GM18867 (cell line): ENCODE data around the gene ASIC1.

ENCODE experiments used
- ATAC-seq: cut with Tn5 transposase; IDR thresholded peaks from one replicate; pipeline ENCODE4 v1.9.1; 2021; ENCODE audit warnings: mild to moderate bottlenecking, moderate library complexity; ENCODE audit not compliant: unreplicated experiment

ASIC1 gene

GRCh38 chr12:50105913-50106450 is 48.6 kb downstream of the ASIC1 start:
- ATAC-seq = no peak

DNA sequence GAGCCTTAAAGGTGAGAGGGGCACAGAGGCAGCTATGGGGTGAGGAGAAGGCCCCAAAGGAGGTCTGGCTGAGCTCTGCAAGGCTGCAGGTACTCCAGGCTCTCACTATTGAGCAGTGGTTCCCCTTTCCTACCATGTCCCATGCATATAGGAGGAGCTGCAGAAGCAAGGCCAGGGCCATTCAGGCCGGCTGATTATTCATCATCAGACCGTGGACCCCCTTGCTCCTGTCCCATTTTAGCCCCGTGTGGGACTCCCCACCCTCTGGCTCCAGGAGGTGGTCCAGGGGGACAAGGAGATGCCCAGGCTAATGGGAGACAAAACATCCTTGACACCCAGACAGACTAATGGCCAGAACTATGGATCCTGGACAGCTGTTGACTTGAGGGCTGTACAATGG is 49.5 kb downstream of the ASIC1 start:
- ATAC-seq = no peak

- ATAC-seq = no peak
Measured at GRCh38 chr12:50107416-50108268, 50.2 kb downstream of the ASIC1 start.

DNA sequence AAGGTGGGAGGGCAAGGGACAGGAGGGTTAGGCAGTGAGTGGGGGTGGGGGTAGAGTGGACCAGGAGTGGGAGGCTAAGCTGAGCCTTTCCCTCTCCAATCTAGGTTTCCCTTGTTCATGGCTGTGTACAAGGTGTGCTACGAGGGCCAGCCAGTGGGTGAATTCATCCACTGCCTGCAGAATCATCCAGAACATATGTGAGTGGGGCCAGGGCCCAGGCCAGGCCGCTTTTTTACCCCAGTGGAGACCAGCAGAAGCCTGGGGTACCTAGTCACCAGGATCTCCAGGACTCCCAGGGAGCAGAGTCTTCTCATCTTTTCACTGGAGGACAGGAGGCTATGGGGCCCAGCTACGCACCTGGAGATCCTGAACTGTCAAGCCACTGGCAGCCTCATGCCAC is 51.9 kb downstream of the ASIC1 start:
- no peak for ATAC-seq

DNA sequence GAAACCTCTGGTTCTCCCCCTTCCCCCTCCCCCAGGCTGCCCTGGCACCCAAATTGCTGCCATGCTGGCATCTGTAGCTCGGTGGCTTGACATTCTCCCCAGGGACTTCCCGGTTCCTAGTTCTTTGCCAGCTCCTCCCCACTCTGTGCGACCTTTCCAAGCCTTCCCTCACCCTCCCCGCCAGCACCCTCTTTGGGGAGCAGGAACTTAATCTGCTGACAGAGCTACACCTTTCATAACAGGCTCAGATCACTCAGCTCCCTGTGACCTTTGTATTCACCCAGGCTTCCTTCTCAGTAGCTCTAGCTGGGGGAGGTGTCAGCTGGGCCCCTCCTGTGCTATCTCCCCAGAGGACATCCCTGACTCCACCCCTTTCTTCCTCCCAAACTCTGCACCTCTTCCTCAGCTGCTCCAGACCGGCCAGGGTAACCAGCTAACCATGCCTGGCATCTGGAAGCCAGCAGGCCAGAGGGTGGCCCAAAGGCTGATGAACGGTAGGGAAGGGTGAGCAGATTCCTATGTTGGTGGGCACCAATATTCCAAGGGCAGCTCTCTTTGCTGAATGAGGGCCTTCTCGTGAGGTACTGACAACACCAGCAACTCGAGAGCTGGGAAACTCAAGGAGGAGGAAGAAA is 52.8 kb downstream of the ASIC1 start:
- ATAC-seq = no peak

- ATAC-seq = no peak
Measured at GRCh38 chr12:50110762-50111351, 53.5 kb downstream of the ASIC1 start.

DNA sequence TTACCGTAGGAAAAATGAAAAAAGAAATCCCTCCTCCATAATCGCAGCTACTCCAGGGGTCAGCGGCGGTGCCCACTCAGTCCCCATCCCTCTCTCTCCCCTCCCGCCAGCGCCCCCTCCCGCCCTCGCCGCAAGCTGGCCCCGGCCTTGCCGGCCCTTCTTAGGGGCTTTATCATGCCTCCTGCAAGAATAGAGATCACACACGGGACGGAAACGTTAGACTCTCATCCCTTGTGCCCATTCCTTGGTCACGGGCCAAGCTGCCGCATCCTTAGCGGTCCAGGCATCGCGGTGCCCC is 53.9 kb downstream of the ASIC1 start:
- peak; percentile 1 for ATAC-seq

DNA sequence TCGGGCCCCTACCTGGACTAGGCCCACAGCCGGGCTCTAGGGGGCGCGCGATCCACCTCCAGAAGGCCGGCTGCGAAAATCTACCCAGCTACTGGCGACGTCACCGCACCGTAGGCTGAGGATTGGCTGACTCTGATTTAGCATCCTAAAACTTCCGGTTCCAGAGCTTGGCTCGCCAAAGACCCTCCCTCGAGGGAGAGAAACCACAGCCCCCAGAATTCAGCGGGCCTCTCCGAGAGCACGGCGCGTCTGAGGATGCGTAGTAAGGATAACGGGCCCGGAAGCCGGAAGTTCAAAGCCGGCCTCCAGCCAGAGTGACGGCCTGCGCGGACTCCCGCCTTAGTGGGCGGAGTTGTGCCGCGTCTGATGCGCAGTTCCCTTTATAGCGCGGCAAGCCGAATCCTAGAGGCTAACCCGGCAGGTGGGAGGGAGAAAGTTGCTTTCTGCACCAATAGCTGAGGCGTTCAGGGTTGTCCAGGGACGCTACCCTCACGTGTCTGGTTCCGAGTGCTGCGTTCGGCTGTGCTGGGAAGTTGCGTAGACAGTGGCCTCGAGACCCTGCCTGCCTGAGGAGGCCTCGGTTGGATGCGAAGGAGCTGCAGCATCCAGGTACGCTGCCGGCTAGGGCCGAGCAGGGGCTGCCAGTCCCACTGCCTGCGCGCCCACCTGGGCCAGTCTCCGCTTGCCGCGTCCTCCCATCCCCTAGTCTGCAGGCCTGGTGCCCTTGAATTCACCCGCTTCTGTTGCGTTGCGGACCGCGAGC is 54.5 kb downstream of the ASIC1 start, which contains the start of gene COX14:
Gene COX14 (plus strand): TSS at position 544 of the 763 bp plus-strand sequence. CDS start 7,808 bp downstream, outside the sequence.
- peak; percentile 80 for ATAC-seq

GRCh38 chr12:50112456-50113218 is 55.2 kb downstream of the ASIC1 start:
- no peak for ATAC-seq

DNA sequence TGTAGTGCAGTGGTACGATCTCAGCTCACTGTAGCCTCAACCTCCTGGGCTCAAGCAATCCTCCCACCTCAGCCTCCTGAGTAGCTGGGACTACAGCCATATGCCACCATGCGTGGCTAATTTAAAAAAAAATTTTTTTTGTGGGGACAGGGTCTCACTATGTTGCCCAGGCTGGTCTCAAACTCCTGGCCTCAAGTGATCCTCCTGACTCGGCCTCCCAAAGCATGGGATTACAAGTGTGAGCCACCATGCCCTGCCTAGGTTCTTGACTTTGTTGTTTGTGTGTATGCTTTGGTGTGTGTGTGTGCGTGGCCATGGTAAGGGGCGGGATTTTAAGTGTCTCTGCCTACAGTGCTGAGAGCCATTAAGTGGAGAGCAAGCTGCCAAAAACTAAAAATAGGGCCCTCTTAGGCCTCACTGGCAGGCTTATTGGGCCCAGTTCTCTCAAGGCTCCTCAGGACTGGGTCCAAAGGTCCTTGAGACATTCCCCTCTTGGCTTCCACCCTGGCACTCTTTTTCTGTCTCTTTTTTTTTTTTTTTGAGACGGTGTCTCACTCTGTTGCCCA is 59.7 kb downstream of the ASIC1 start:
- ATAC-seq = no peak

DNA sequence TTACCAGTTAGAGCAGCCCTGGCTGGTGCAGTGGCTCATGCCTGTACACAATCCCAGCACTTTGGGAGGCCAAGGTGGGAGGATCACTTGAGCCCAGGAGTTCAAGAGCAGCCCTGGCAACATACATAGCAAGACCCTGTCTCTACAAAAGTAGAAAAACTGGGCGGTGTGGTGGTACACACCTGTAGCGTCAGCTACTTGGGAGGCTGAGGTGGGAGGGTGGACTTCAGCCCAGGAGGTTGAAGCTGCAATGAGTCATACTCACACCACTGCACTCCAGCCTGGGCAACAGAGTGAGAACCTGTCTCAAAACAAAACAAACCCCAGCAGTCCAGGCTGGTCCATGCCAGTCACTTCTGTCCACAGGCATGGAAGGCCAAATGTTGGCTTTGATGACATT is 62.0 kb downstream of the ASIC1 start:
- no peak for ATAC-seq

GRCh38 chr12:50120521-50120920 is 63.1 kb downstream of the ASIC1 start:
- no peak for ATAC-seq

GRCh38 chr12:50120953-50121352 is 63.6 kb downstream of the ASIC1 start:
- ATAC-seq = no peak

GRCh38 chr12:50121641-50122040 is 64.2 kb downstream of the ASIC1 start:
- ATAC-seq = no peak

DNA sequence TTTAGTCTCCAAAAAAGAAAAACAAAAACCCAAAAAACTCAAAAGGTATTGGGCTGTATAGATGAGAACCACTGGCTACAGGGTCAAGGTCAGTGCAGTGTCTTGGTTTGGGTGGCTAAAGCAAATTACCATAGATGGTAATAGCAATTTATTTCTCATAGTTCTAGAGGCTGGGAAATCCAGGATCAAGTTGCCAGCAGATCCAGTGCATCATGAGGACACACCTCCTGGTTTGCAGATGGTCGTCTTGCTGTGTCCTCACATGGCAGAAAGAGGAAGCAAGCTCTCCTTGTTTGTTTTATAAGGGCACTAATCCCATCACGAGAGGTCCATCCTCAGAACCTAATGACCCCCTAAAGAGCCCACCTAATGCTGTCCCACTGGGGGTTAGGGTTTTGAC is 65.8 kb downstream of the ASIC1 start:
- ATAC-seq = no peak

GRCh38 chr12:50127546-50127945 is 70.2 kb downstream of the ASIC1 start:
- ATAC-seq = no peak

DNA sequence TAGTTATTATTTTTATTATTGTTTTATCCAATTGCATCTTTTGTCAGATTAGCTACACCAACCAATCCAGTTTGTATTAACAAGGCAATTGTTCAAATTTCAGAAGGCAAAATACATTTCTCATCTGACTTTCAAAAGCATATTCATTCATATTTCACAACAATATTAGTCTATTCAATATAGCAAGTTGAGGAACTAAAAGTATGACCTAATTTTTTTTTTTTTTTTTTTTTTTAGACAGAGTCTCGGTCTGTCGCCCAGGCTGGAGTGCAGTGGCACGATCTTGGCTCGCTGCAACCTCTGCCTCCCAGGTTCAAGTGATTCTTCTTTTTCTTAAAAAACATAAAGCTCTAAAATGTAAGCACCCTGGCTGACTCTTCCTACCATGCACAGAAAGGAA is 71.9 kb downstream of the ASIC1 start:
- ATAC-seq = no peak

DNA sequence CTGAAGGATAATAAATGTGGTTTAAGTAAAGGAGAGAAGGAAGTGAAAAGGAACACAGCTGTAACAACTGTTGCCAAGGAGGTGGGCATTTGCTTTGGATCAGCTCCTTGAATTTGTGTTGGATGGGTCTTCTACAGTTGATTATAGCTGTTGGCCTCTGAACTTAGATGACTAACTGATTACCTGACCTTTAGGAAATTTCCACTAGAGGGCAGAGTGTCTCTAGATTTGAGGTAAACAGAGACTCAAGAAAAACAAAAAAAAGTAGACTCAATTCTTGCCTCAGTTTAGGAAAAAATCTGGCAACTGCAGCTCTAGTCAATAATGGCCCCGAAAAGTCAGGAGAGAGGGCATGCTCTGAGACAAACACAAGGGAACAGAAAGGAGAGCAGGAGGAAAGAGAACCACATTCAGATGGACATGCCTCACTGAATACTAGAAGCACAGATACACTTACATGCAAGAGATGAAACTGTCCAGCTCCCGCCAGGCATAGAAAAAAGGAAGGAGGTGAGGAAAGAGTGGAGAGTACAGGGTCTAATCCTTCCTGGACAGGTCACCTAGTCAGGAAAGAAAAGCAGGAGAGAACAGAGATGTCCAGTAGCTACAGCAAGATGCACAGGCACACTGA is 75.2 kb downstream of the ASIC1 start:
- no peak for ATAC-seq
